ENCODE measurements around the gene GPR37L1. TPM values are rescaled to one million over a fixed set of nuclear protein-coding genes. Genes with fewer than 3 reads are reported as not detected.

GPR37L1 gene
- total and polyA plus RNA-seq, 10 of the 15 experiments (the other 5 are each of a cell fraction or from before 2014, with no cell fraction given) = under 0.01 to 0.08 (median 0.02) TPM; not detected in 5

GRCh38 chr1:202164271-202165037 is 41.7 kb downstream of the GPR37L1 start (continued):
- no peak for TF ChIP-seq ZBTB33 (IDR thresholded peaks at IDR 0.05)
- TF ChIP-seq CUX1 (IDR thresholded peaks at IDR 0.05; ENCODE audit: insufficient replicate concordance, low read depth, low read length) = no peak
- peak; percentile 73; the same call in 1 of the 2 replicates for TF ChIP-seq BCL11A (IDR thresholded peaks at IDR 0.05; ENCODE audit: low read depth, low read length)
- TF ChIP-seq ZNF384 (IDR thresholded peaks at IDR 0.05; ENCODE audit: borderline replicate concordance, low read depth, low read length) = peak; percentile 14; the same call in 1 of the 2 replicates
- no peak for TF ChIP-seq HCFC1 (IDR thresholded peaks at IDR 0.05; ENCODE audit: low read length)
- TF ChIP-seq E2F8 (IDR thresholded peaks at IDR 0.05; ENCODE audit: low read depth, partially characterized antibody) = no peak
- TF ChIP-seq RELB (IDR thresholded peaks at IDR 0.05; ENCODE audit: low read depth) = peak; percentile 91
- TF ChIP-seq SP1 (IDR thresholded peaks at IDR 0.05; ENCODE audit: low read depth, low read length) = peak; percentile 43
- TF ChIP-seq USF2 (IDR thresholded peaks at IDR 0.05; ENCODE audit: borderline replicate concordance, low read depth, low read length) = no peak; the same call in 1 of the 2 replicates
- TF ChIP-seq MTA3 (IDR thresholded peaks at IDR 0.05; ENCODE audit: borderline replicate concordance, low read length) = no peak
- no peak for TF ChIP-seq RB1 (IDR thresholded peaks at IDR 0.05; ENCODE audit: borderline replicate concordance)
- no peak for TF ChIP-seq HDAC6 (IDR thresholded peaks at IDR 0.05; ENCODE audit: unreplicated experiment)
- TF ChIP-seq MEF2B (IDR thresholded peaks at IDR 0.05; ENCODE audit: partially characterized antibody, poor library complexity, severe bottlenecking) = peak; percentile 99
- no peak for TF ChIP-seq CBX3 (IDR thresholded peaks at IDR 0.05; ENCODE audit: borderline replicate concordance, low read depth)
- no peak for TF ChIP-seq SREBF2 (IDR thresholded peaks at IDR 0.05; ENCODE audit: low read length)
